Activated effector memory CD4-positive, alpha-beta T cell treated with anti-CD3 and anti-CD28 coated beads, Interleukin-2, amount 50 U/mL, for 16 hours (primary cell): ENCODE results near the gene MYBBP1A.
"Not testable (repeated sequence)": the region's sequence is repeated elsewhere in the genome, so short reads cannot be mapped to it uniquely, and the experiment has no call there.

Experiments used
- DNase-seq: peaks from one replicate; pipeline ENCODE4 v3.0.0-alpha.2; 2020

The MYBBP1A gene

GRCh38 chr17:4554997-4555799, at the start of gene MYBBP1A:
MYBBP1A (minus strand) TSS chr17:4555384; CDS start chr17:4555324, 60 bp downstream.
- peak; percentile 99 for DNase-seq

- DNase-seq = not testable (repeated sequence)
These were observed 49.6 kb upstream of the MYBBP1A start for GRCh38 chr17:4604736-4605135.

GRCh38 chr17:4604111-4604644, 49.0 kb upstream of the MYBBP1A start:
- DNase-seq = no peak

- DNase-seq = no peak
These were observed 46.9 kb upstream of the MYBBP1A start for GRCh38 chr17:4602041-4602440.

GRCh38 chr17:4601326-4601725, 46.1 kb upstream of the MYBBP1A start:
- DNase-seq = no peak

GRCh38 chr17:4600563-4600962, 45.4 kb upstream of the MYBBP1A start:
- no peak for DNase-seq

- DNase-seq = no peak
These were observed 44.5 kb upstream of the MYBBP1A start for GRCh38 chr17:4599505-4600281.

GRCh38 chr17:4598776-4599504, 43.8 kb upstream of the MYBBP1A start:
- DNase-seq = no peak

GRCh38 chr17:4597975-4598374, 42.8 kb upstream of the MYBBP1A start:
- DNase-seq = no peak

GRCh38 chr17:4596636-4597380, 41.6 kb upstream of the MYBBP1A start:
- no peak for DNase-seq

GRCh38 chr17:4595685-4596342, 40.6 kb upstream of the MYBBP1A start:
- DNase-seq = not testable (repeated sequence)

GRCh38 chr17:4594931-4595684, 39.9 kb upstream of the MYBBP1A start:
- DNase-seq = peak; percentile 73

GRCh38 chr17:4594406-4594805, 39.2 kb upstream of the MYBBP1A start:
- no peak for DNase-seq

GRCh38 chr17:4593021-4593421, 37.8 kb upstream of the MYBBP1A start:
- DNase-seq = no peak

GRCh38 chr17:4592240-4593005, 37.2 kb upstream of the MYBBP1A start:
- DNase-seq = no peak

GRCh38 chr17:4591529-4591928, 36.3 kb upstream of the MYBBP1A start:
- DNase-seq = no peak

- DNase-seq = no peak
These were observed 35.8 kb upstream of the MYBBP1A start for GRCh38 chr17:4590981-4591453.

GRCh38 chr17:4590042-4590441, 34.9 kb upstream of the MYBBP1A start:
- DNase-seq = not testable (repeated sequence)

- no peak for DNase-seq
These were observed 33.9 kb upstream of the MYBBP1A start for GRCh38 chr17:4588898-4589625.
